ENCODE data around the gene JAK3.

GRCh38 chr19:17886515-17886914 is 38.7 kb upstream of the JAK3 start:
- no peak for TF ChIP-seq CTCF (IDR thresholded peaks at IDR 0.05)
- TF ChIP-seq POLR2A (IDR thresholded peaks at IDR 0.05) = no peak
- TF ChIP-seq POLR2AphosphoS5 (IDR thresholded peaks at IDR 0.05) = no peak
